Camera-type eye (tissue), 1 donor: ENCODE measurements around the gene SLC3A2. TPM values are rescaled to one million over a fixed set of nuclear protein-coding genes. Genes with fewer than 3 reads are reported as not detected.

Experiments used
- total RNA-seq: library from RNA; depleted of rRNA; stranded (reverse); fragments of >200 nt; gene quantifications from one replicate; pipeline ENCODE4 v1.2.3, GENCODE V29; 2014

Gene SLC3A2
- total RNA-seq: 115 TPM

DNA sequence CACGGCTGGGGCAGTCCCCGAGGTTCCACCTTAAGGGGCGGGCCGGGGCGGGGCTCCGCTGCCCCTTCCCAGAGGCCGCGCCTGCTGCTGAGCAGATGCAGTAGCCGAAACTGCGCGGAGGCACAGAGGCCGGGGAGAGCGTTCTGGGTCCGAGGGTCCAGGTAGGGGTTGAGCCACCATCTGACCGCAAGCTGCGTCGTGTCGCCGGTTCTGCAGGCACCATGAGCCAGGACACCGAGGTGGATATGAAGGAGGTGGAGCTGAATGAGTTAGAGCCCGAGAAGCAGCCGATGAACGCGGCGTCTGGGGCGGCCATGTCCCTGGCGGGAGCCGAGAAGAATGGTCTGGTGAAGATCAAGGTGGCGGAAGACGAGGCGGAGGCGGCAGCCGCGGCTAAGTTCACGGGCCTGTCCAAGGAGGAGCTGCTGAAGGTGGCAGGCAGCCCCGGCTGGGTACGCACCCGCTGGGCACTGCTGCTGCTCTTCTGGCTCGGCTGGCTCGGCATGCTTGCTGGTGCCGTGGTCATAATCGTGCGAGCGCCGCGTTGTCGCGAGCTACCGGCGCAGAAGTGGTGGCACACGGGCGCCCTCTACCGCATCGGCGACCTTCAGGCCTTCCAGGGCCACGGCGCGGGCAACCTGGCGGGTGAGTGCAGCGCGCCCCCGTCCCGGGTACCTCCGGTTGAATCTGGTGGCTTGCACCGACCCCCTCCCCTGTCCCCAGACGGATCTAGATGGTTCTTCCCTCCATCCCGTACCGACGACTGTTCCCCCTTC, at the start of gene SLC3A2:
Gene SLC3A2 (plus strand): TSS at position 94 of the 776 bp plus-strand sequence. CDS start 128 bp downstream, at position 222.

GRCh38 chr11:62831520-62832335, 49.0 kb upstream of the SLC3A2 start, which contains the start of gene STX5:
Gene STX5, minus strand, starts transcription at chr11:62832051. Its CDS starts 808 bp downstream, at chr11:62831243.

DNA sequence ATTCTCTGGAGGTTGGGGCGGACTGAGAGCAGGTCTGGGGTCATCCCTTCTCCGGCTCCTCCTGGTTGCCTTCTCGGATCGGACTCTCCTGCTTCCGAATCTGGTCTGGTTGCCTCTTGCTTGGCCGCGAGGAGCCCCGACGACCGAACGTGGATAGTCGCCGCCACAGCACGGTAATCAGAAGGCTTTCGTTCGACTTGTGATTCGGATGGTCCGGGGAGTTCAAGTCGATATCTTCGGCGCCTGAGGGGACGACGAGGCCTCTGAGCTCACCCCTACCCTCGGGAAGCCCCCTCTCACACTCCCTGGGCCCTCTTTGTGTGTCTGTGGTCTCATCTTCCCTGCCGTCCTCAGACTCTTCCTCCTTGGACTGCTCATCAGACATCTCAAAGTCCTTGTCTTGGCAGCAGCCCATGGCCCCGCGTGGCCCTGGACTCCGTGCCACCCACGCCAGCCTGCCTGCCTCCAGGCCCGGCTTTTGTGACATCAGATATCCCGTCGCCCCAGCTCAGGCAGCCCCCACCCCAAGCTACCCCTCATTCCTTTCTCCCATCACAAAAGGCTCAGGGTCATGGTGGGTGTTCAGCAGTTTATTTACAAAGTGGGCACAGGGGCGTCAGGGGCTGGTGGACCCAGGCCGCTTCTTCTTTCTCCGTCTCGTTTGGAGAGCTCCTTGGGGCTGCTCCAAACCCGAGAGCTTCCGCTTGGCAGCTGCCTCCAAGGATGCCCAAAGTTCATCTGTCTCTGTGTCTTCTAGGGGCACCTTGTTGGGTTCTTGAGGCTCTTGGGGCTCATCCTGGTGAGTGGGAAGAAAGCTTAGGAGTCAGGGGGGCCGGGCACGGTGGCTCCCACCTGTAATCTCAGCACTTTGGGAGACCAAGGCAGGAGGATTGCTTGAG, 48.1 kb upstream of the SLC3A2 start, which contains the start of gene TEX54:
Gene TEX54 (minus strand): TSS at position 506 of the 899 bp plus-strand sequence.

DNA sequence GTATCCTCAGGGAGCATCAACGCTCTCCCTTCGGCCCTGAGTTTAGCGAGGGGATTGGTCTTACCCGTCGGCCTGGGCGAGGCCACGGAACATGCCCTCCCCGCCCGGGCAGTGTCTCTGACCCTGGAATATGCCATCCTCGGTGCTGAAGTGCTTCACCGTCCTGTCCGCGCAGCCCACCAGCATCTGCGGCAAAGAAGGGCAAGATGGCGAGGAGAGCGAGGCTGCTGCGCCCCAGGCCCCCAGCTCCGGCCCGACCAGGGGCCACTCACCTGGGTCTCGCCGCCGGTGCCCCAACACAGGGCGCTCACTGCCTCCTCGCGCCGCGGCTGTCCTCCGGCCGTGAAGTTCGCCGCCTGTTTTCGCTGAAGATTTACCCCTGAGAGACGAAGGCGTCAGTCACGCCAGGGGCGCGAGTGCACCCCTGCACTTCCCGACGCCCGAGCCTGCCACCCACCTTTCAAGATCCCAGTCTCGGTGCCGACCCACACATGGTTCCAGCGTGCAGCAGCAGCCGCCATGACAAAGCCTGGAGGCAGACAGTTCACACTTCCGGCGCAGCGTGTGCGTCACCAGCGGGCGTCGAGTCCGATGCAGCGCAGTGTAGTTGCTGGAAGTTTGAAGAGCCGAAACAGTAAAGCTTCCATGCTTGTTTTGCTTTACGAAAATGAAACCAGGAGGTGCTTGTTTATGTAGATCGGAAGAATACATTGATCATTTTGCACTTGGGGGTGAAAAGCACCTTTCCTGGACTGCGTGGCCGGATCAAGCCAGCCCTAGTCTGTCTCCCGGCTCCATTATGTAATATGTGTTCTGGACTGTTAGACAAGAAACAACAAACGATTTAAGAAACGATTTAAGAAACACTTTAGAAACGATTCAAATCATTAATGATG, 41.4 kb upstream of the SLC3A2 start, which contains the start of gene WDR74:
Gene WDR74 (minus strand): TSS at position 541 of the 896 bp plus-strand sequence. CDS start 20 bp downstream, at position 521.

GRCh38 chr11:62921201-62921572, 40.5 kb downstream of the SLC3A2 start, which contains the start of gene CHRM1:
Gene CHRM1, minus strand, starts transcription at chr11:62921363. Its CDS starts 10,263 bp downstream, at chr11:62911100.

Other genes starting within 250 kb of the SLC3A2 start
- 175 TPM for gene GANAB, start 234.3 kb upstream of the SLC3A2 start, total RNA-seq
- gene INTS5, start 227.6 kb upstream of the SLC3A2 start, total RNA-seq: 22.4 TPM
- 29.7 TPM for gene C11orf98, start 215.7 kb upstream of the SLC3A2 start, total RNA-seq
- gene CSKMT, start 215.6 kb upstream of the SLC3A2 start, total RNA-seq: 4.7 TPM
- 6.5 TPM for gene UQCC3, start 209.2 kb upstream of the SLC3A2 start, total RNA-seq
- gene LBHD1, start 208.6 kb upstream of the SLC3A2 start, total RNA-seq: 6.0 TPM
- gene UBXN1, start 201.8 kb upstream of the SLC3A2 start, total RNA-seq: 88.9 TPM
- 12.4 TPM for gene LRRN4CL, start 191.4 kb upstream of the SLC3A2 start, total RNA-seq
- 44.1 TPM for gene BSCL2, start 173.5 kb upstream of the SLC3A2 start, total RNA-seq
- 3.0 TPM for gene GNG3, start 173.2 kb upstream of the SLC3A2 start, total RNA-seq
- gene HNRNPUL2, start 153.4 kb upstream of the SLC3A2 start, total RNA-seq: 27.4 TPM
- gene TTC9C, start 152.4 kb upstream of the SLC3A2 start, total RNA-seq: 19.2 TPM
- 15.2 TPM for gene ZBTB3, start 126.7 kb upstream of the SLC3A2 start, total RNA-seq
- gene POLR2G, start 119.3 kb upstream of the SLC3A2 start, total RNA-seq: 58.8 TPM
- gene TAF6L, start 109.5 kb upstream of the SLC3A2 start, total RNA-seq: 20.5 TPM
- 20.0 TPM for gene TMEM179B, start 93.5 kb upstream of the SLC3A2 start, total RNA-seq
- 19.8 TPM for gene TMEM223, start 88.9 kb upstream of the SLC3A2 start, total RNA-seq
- 67.8 TPM for gene NXF1, start 75.5 kb upstream of the SLC3A2 start, total RNA-seq
- gene STX5, start 48.8 kb upstream of the SLC3A2 start, total RNA-seq: 38.0 TPM
- not detected for gene TEX54, start 48.1 kb upstream of the SLC3A2 start, total RNA-seq
- 25.9 TPM for gene WDR74, start 41.3 kb upstream of the SLC3A2 start, total RNA-seq
- gene CHRM1, start 40.5 kb downstream of the SLC3A2 start, total RNA-seq: 0.71 TPM
- gene SLC22A6, start 104.1 kb downstream of the SLC3A2 start, total RNA-seq: 0.88 TPM
- 8.5 TPM for gene SLC22A8, start 134.9 kb downstream of the SLC3A2 start, total RNA-seq